Ishikawa (cell line): Measurements from ENCODE around the gene PGAP3.

Source experiments
- CEBPB ChIP-seq: IDR thresholded peaks from 2 replicates; pipeline ENCODE4 v1.6.1; 2012
- CREB1 ChIP-seq: IDR thresholded peaks from 2 replicates; pipeline ENCODE4 v1.6.1; 2012; ENCODE audit warnings: low read depth
- EGR1 ChIP-seq: IDR thresholded peaks from 2 replicates; pipeline ENCODE4 v1.6.1; 2012
- EP300 ChIP-seq: IDR thresholded peaks from 2 replicates; pipeline ENCODE4 v1.6.1; 2012; ENCODE audit warnings: borderline replicate concordance
- FOXM1 ChIP-seq: IDR thresholded peaks from 2 replicates; pipeline ENCODE4 v1.6.1; 2012; ENCODE audit warnings: low read depth, borderline replicate concordance
- NFIC ChIP-seq: IDR thresholded peaks from 2 replicates; pipeline ENCODE4 v1.6.1; 2012
- RAD21 ChIP-seq: IDR thresholded peaks from 2 replicates; pipeline ENCODE4 v1.6.1; 2012; ENCODE audit warnings: low read depth
- REST ChIP-seq: IDR thresholded peaks from 2 replicates; pipeline ENCODE4 v1.6.1; 2012; ENCODE audit warnings: low read depth, mild to moderate bottlenecking
- TAF1 ChIP-seq: IDR thresholded peaks from 2 replicates; pipeline ENCODE4 v1.6.1; 2012; ENCODE audit warnings: low read depth, mild to moderate bottlenecking
- TCF12 ChIP-seq: IDR thresholded peaks from 2 replicates; pipeline ENCODE4 v1.6.1; 2012; ENCODE audit warnings: low read depth
- TEAD4 ChIP-seq: IDR thresholded peaks from 2 replicates; pipeline ENCODE4 v1.6.1; 2012
- USF1 ChIP-seq: IDR thresholded peaks from 2 replicates; pipeline ENCODE4 v1.6.1; 2012
- YY1 ChIP-seq: IDR thresholded peaks from 2 replicates; pipeline ENCODE4 v1.6.1; 2012; ENCODE audit warnings: low read depth
- ZBTB7A ChIP-seq: IDR thresholded peaks from 2 replicates; pipeline ENCODE4 v1.6.1; 2012; ENCODE audit warnings: low read depth
- TF ChIP-seq, protein P1 (sequence below): IDR thresholded peaks from 2 replicates; pipeline ENCODE4 v1.6.1; 2012

Gene PGAP3

GRCh38 chr17:39663688-39664580, 23.9 kb downstream of the PGAP3 start:
- no peak; the same call in 1 of the 2 replicates for TF ChIP-seq EP300
- no peak for TF ChIP-seq TAF1
- no peak for TF ChIP-seq TEAD4
- TF ChIP-seq CEBPB = no peak
- TF ChIP-seq, protein P1, sequence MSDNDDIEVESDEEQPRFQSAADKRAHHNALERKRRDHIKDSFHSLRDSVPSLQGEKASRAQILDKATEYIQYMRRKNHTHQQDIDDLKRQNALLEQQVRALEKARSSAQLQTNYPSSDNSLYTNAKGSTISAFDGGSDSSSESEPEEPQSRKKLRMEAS = peak; percentile 36
- TF ChIP-seq NFIC = no peak
- TF ChIP-seq RAD21 = no peak; the same call in 1 of the 2 replicates
- no peak for TF ChIP-seq YY1
- TF ChIP-seq FOXM1 = no peak
- peak; percentile 37; the same call in 1 of the 2 replicates for TF ChIP-seq TCF12
- no peak for TF ChIP-seq EGR1
- TF ChIP-seq CREB1 = no peak
- no peak for TF ChIP-seq USF1
- peak; percentile 5; the same call in 1 of the 2 replicates for TF ChIP-seq ZBTB7A
- TF ChIP-seq REST = no peak

DNA sequence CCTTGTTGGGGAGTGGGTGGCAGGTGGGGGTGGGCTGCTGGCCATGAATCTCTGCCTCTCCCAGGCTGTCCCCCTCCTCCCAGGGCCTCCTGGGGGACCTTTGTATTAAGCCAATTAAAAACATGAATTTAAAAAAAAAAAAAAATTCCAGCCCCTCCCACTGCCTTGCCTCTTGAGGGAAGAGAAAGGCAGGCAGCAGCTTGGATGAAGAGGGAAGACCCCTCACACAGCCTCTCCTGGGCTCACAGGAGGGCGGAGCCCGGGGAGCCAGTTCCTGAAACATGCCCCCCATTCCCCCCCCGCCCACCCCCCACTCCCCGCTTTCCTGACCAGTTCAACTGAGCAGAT, 24.5 kb downstream of the PGAP3 start:
- TF ChIP-seq YY1 (no peak), TAF1 (no peak), CEBPB (no peak), RAD21 (no peak), CREB1 (no peak), USF1 (no peak), NFIC (no peak), REST (no peak), EP300 (no peak), TEAD4 (no peak), EGR1 (no peak), ZBTB7A (no peak), TCF12 (no peak), FOXM1 (no peak)
- TF ChIP-seq, protein P1 = no peak

DNA sequence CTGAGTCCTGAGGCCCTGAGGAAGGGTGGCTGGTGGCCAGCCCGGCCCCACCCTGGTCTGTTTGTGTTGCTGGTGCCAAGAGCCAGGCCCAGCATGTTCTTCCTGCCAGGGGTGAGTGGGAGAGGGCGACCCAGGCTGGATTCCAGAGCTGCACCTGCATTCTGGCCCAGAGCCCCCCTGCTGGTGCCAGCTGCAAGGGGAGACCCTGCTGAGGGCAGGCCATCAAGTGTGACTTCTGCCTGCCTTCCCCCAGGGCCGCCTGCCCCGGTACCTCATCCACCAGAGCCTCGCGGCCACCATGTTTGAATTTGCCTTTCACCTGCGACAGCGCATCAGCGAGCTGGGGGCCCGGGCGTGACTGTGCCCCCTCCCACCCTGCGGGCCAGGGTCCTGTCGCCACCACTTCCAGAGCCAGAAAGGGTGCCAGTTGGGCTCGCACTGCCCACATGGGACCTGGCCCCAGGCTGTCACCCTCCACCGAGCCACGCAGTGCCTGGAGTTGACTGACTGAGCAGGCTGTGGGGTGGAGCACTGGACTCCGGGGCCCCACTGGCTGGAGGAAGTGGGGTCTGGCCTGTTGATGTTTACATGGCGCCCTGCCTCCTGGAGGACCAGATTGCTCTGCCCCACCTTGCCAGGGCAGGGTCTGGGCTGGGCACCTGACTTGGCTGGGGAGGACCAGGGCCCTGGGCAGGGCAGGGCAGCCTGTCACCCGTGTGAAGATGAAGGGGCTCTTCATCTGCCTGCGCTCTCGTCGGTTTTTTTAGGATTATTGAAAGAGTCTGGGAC, 25.1 kb downstream of the PGAP3 start:
- no peak for TF ChIP-seq CREB1
- TF ChIP-seq CEBPB = no peak
- no peak for TF ChIP-seq TAF1
- TF ChIP-seq TEAD4 = peak; percentile 93
- TF ChIP-seq USF1 = no peak
- TF ChIP-seq ZBTB7A = peak; percentile 79; the same call in 1 of the 2 replicates
- TF ChIP-seq NFIC = peak; percentile 97
- TF ChIP-seq EP300 = peak; percentile 93
- peak; percentile 74; the same call in 1 of the 2 replicates for TF ChIP-seq YY1
- TF ChIP-seq, protein P1 = peak; percentile 77
- peak; percentile 72 for TF ChIP-seq FOXM1
- peak; percentile 70; the same call in 1 of the 2 replicates for TF ChIP-seq EGR1
- no peak for TF ChIP-seq RAD21
- peak; percentile 100 for TF ChIP-seq TCF12
- TF ChIP-seq REST = no peak
